Measurements from ENCODE around the gene FAM210A.

DNA sequence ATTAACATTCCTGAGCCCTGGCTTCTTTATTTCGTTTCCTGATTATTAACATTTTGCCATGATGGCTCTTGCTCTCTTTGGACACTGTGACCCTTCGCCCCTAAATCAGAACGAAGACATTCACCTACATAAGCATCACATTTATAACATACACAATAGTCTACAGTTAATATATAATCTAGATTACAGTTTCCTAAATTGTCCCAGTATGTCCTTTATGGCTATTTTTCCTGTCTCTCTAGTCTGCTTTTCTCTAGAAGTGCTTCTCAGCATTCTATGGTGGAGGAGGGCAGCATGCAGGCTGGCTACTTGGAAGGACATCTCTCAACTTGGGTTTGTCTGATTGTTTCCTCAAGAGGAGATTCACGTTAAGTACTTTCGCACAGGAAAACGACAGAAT lies 49.9 kb downstream of the FAM210A start:
- TF ChIP-seq, protein P1, sequence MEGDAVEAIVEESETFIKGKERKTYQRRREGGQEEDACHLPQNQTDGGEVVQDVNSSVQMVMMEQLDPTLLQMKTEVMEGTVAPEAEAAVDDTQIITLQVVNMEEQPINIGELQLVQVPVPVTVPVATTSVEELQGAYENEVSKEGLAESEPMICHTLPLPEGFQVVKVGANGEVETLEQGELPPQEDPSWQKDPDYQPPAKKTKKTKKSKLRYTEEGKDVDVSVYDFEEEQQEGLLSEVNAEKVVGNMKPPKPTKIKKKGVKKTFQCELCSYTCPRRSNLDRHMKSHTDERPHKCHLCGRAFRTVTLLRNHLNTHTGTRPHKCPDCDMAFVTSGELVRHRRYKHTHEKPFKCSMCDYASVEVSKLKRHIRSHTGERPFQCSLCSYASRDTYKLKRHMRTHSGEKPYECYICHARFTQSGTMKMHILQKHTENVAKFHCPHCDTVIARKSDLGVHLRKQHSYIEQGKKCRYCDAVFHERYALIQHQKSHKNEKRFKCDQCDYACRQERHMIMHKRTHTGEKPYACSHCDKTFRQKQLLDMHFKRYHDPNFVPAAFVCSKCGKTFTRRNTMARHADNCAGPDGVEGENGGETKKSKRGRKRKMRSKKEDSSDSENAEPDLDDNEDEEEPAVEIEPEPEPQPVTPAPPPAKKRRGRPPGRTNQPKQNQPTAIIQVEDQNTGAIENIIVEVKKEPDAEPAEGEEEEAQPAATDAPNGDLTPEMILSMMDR (IDR thresholded peaks at IDR 0.05), result no peak
- no peak for TF ChIP-seq POLR2A (IDR thresholded peaks at IDR 0.05)
